GM18511 (cell line): ENCODE results near the gene HCN2.
"Not testable (repeated sequence)": the region's sequence is repeated elsewhere in the genome, so short reads cannot be mapped to it uniquely, and the experiment has no call there.

Experiments used
- ATAC-seq: cut with Tn5 transposase; IDR thresholded peaks from one replicate; pipeline ENCODE4 v1.9.1; 2021; ENCODE audit warnings: mild to moderate bottlenecking, moderate library complexity; ENCODE audit not compliant: unreplicated experiment

Gene HCN2

DNA sequence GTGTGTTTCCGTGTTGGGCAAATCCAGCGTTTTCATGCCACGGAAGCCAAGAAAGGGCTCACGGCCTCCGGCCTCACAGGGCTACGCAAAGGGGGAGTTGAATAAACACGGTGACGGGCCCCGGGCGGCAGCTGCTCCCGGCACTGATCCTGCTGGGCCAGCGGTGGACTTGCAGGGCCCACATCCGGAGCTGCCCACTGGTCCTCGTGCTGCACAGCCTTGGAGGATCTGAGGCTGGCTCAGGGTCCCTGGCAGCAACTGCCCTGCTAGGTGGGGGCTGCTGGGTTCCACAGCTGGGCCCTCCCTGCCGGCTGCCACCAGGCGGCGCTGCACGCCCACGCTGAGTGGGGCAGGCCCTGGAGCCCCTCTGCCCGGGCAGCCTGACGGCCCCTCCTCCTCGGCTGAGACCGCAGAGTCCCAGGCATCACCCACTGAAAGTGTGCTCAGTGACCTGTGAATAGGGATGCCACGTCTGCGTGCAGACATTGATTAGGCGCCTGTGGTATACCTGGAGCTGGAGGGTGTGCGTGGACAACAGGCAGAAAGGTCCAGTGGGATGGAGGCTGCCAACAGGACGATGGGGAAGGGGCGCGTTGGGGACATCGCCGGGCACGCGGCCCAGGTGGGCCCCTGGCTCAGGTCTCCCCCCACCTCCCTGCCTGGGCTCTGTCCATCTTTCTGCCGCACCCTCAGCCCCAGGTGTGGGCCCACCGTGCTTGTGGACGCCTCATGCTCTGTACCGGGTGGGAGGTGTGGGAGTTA is 5.3 kb upstream of the HCN2 start:
- no peak for ATAC-seq

DNA sequence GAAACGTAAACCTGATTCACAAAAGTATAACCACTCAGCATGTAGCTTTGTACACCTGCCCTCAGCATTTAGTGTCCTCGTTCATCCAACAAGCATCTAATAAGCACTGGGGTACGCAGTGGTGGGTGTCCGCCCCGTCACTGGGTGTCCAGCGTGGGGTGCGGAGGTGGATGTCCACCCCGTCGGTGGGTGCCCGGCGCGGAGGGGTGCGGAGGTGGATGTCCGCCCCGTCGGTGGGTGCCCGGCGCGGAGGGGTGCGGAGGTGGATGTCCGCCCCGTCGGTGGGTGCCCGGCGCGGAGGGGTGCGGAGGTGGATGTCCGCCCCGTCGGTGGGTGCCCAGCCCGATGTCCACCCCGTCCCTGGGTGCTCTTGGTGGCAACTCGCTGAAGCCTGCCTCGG is 4.5 kb upstream of the HCN2 start:
- not testable (repeated sequence) for ATAC-seq

DNA sequence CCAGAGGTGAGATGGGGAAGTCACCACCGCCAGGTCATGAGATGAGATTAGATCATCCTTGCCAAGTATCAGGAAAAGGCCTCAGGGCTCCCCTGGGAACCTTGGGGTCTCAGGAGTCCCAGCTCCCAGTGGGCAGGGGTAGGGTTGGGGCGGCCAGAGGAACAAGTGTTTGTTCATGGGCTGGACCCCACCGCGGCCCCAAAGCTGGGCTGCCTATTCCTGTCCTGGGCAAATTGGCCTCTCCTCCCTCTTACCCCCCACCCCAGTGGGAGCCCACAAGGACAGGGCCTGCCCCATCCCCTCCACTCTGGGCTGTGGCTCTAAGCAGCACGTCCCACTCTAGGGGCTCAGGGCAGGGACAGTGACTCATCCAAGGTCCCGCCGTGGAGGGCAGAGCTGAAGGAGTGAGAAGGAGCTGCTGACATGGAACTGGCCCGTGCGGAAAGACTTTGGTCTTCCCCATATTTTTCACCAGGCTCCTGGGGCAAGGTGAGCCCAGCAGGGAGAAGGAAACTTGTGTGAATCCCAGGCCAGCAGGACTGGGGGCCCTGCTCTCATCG is 4.0 kb upstream of the HCN2 start:
- no peak for ATAC-seq

DNA sequence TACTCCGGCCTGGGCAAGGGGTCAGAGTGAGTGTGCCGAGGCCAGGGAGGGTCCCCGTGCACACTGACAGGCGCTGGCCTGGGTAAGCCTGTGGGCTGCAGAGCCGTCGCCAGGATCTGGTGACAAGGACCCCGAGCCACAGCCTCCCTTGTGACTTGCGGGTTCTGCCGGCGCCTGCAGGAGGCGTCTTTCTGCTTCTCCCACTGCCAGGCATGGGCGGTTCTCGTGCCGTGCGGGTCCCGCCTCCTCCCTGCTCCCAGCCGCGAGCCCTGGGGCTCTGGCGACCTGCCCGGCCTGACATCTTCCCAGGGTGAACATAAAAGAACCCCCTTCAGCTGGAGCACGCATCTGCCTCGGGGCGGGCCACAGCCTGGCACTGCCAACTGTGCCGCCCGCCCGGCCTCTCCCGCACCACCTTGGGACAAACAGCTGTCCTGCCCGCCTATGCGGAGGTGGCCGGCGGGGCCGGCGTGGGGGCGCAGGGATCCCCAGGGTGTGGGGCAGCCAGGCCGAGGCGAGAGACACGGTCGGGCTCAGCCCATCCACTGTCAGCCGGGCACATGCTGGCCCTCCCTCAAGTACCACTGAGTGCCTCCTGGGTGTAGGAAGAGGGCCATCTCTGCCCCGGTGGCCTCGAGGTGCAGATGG is 1.5 kb upstream of the HCN2 start:
- no peak for ATAC-seq

DNA sequence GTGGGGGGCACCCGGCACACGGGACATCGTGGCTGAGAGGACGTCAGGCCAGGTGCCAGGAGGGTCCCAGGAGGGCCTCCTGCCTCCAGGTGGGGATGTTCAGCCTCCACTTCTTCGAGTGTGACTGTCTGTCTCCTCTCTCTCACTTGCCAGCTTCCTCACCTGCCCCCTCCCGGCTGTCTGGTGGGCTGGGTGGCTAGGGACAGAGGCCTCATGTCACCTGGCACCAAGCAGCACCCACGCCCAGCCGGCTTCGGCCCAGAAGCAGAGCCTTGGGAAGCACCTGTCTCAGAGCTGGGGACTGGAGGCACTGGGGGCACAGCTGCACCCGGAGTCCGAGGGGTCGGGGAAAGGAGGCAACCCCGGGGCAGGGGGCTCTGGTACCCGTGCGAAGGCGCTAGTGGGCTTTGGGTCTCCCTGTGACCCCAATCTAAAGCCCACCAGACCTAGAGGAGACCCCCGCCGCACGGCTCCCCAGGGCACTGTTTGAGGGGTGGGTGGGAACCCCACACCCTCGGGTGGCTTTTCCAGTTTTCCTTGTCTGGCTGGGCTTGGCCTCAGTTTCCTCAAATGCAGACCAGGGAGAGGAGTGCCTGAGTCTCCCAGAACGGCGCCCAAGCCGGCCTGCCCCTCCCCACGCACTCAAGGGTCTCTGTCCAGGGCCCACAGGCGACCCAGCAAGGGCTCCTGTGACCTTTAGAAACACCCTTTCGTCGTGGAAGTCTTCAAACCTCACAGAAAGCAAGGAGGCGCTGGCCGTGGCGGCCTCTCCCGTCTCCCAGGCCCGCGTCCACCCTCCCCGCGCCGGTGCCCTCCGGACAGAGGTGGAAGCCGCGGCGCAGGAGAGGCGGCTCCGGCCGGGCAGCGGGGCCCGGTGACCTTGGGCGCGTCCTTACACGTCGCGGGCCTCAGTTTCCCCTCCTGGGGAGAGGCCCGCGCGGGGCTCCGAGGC is 664 bp upstream of the HCN2 start:
- no peak for ATAC-seq

DNA sequence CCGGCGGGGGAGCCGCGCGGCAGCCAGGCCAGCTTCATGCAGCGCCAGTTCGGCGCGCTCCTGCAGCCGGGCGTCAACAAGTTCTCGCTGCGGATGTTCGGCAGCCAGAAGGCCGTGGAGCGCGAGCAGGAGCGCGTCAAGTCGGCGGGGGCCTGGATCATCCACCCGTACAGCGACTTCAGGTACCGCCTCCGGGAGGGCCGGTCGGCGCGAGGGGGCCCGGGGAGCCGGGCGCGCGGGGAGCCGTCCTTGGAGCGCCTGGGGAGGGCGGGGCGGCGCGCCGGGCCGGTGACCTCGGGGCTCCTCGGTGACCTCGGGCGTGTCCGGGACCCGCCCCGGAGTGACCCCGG is 690 bp downstream of the HCN2 start:
- ATAC-seq: no peak

DNA sequence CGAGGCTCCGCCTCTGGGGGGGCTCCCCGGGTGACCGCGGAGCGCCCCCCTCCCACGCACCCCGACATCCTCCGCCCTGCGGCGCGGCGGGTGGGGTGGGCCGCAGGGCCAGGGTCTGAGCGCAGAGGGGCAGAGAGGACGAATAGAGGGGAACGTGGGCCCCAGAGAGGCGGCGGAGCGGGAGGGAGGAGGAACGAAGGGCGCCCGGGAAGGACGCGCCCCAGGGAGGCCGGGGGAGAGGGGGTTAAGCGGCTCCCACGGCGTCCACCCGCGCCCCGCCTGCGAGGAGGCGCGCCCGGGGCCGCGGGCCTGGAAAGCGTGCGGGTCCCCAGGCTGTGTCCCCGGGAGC is 1.0 kb downstream of the HCN2 start:
- ATAC-seq: no peak

DNA sequence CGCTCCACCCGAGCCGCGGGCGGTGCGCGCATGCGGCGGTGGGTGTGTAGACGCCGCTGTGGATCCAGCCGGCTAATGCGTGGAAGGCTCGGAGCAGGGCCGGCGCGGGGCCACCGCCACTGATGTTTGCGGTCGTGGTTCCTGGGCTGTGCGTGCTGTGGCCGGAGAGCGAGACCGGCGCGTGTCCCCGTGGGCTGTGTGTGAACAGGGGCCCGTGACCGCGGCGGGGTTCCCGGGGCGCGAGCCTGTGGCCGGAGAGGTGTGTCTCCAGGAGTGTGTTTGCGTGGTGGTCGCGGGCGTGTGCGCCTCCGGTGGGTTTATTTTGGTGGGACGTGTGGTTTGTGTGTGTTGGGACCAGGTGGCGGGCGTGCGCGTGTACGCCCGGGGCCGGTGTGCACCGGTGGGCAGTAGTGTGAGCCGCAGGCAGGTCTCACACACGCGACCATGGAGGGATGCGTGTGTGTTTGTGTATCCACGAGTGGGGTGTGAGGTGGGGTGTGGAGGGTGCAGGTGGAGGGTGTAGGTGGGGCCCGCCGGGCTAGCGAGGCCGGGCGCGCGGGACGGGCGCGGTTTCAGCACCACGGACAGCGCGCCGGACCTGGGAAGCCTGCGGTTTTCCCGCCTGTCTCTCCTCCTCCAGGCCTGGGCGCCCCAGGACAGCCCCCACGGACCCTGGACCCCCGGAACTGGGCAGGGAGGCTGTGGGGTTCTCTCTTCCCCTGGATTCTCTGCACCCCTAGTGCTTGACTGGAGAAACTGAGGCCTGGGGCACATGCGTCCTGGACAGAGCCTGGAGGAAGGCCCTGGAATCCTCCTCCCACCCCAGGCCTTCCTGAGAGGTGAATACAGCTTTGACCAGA is 1.6 kb downstream of the HCN2 start:
- ATAC-seq: no peak

DNA sequence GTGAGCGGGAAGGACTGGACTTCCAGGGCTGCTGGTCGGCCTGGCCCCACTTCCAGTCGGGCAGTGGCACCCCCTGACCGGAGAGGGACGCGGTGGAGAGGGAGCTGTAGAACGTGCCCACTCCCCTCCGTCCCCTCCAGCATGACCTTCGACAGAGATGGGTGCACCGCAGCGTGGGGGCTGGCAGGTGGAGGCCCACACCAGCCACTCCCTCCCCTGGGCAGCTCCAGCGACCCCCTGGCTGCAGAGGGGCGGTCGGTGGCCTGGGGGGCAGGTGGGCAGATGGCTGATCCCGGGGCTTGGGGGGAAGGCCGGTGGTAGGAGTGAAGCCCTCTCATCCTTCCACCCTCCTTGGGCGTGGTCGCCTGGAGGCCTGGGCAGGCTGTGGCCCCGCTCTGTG is 2.4 kb downstream of the HCN2 start:
- no peak for ATAC-seq

DNA sequence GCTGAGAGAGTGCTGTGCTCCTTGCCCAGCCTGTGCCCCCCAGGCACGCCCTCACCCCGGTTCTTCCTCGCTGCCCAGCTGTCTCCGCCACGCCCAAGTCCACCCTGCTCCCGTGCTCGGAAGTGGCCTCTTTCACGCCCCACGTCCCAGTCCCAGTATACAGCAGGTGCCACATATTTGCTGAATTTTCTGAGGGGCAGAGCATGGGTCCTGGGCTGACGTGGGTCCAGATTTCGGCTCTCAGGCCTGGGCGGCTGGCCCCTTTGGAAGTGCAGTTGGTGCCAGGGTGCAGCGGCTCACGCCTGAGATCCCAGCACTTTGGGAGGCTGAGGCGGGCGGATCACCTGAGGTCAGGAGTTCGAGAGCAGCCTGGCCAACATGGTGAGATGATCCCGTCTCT is 3.4 kb downstream of the HCN2 start:
- no peak for ATAC-seq

DNA sequence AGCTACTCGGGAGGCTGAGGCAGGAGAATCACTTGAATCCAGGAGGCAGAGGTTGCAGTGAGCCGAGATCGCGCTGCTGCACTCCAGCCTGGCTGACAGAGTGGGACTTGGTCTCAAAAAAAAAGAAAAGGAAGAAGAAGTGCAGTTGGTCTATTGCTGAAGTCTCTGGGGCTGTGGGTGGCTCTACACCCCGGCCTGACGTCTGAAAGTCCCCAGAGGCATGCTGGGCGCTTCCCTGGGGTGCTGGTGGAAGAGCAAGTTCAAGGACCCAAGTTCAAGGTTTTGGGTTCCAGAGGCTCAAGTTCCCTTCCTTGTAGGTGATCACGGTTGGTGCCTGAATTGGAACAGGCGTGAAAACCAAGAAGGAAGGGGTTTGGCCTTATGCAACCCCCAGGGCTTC is 3.8 kb downstream of the HCN2 start:
- no peak for ATAC-seq

DNA sequence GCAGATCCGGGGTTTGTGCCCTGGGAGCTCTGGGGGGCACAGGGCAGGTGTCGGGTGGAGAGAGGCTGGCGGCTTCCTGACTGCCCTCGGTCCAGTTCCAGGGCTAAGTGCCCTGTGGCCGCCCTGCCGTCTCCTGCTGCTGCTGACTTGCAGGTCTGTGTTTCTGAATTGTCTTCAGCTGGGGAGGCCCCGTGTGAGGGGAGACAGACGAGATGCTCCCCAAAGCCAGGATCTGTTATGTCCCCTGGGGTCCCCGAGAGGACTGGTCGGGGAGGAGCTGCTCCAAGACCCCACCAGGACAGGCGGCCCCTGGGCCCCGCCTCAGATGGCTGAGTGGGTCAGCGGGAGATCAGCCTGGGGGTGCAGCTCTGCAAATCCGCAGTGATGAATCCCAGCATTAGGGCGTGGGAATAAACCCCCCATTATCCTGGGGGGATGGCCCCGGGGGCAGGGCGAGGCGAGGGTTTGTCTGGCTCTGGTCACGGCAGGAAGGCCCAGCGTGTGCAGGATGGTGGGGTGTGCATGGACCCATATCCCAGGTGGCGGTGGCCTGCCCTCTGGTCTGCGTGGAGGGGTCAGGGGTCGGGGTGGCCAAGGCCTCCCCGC is 4.7 kb downstream of the HCN2 start:
- ATAC-seq: no peak

DNA sequence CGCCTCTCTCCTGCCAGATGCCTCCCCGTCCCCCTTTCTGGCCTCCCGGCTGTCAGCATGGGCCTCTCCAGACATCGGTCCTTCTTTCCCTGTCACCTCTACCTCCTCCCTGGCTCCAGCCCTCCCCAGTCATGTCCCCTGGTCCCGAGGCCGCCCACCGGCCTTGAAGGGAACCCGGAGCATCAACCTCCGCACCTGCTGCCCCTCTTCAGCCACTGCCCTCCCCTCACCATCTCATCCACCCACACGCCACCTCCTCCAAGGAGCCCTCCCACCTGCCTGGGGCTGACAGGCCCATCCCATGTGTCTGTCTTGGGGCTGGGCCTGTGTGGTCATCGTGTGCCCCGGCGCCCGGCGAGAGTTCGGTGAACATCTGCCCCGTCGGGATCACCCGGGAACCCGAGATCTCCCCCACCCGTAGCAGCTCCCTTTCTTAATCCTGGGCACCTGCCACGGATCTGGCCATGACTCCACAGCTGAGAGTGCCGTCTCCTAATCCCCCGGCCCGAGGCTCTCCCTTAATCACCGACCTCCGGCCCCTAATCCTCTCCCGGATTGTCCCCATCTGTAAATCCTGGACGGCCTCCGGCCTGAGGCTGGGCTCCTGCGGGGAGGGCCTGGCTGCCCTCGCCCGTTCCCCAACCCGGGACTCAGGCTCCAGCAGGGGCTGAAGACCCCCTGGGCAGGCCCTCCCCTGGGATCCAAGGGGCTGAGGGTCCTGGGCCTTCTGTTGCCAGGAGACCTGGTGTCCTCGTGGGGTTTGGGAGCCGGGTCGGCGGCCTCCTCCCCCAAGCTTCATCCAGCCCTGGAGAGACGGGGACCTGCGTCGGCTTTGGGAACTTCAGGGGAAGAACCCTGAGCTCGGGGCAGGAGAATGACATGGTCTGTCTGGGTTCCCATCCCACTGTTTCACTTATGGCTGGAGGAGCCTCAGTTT is 5.9 kb downstream of the HCN2 start:
- no peak for ATAC-seq

DNA sequence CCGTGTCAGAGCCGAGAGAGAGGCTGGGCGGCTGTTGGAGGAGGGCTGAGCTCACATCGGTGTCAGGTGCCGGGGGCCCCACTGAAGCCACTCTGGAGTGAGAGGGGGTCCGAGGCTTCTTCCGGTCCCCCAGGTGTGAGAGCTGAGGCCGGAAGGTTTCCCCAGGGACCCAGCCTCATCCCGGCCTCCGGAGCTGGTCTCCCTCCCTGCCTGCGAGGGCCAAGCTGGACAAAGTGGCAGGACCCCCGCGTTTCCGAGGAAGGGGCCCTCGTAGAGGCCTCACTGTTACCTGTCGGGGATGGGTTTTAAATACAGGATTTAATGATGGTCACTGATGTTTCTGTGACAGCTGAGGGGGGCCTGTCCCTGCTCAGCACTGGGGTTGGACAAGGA is 6.6 kb downstream of the HCN2 start:
- no peak for ATAC-seq

DNA sequence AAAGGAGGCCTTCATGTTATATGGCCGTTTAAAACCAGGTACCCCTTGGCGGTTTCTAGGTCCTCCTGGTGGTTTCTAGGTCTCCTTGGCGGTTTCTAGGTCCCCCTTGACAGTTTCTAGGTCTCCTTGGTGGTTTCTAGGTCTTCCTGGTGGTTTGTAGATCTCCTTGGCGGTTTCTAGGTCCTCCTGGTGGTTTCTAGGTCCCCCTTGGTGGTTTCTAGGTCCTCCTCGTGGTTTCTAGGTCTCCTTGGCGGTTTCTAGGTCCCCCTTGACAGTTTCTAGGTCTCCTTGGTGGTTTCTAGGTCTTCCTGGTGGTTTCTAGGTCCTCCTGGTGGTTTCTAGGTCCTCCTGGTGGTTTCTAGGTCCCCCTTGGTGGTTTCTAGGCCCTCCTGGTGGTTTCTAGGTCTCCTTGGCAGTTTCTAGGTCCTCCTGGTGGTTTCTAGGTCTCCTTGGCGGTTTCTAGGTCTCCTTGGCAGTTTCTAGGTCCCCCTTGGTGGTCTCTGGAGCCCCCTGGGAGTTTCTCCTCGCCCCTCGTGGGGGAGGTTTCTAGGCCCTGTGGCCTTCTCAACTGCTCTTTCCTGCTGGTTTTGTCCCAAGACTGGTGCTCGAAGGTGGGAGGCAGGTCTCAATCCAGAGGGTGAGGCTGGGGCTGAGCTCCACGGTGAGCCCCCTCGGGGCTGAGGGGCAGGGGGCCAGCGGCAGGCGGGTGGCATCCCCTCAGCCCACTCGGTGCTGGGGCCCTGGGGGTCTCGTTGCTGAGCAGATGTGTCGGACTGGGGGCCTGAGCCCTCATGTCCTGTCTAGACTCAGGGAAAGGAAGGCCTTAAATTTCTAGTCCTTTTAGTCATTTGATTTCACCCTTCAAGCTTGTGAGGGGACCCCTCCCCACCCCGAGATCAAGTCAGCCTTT is 8.0 kb downstream of the HCN2 start:
- ATAC-seq: no peak

DNA sequence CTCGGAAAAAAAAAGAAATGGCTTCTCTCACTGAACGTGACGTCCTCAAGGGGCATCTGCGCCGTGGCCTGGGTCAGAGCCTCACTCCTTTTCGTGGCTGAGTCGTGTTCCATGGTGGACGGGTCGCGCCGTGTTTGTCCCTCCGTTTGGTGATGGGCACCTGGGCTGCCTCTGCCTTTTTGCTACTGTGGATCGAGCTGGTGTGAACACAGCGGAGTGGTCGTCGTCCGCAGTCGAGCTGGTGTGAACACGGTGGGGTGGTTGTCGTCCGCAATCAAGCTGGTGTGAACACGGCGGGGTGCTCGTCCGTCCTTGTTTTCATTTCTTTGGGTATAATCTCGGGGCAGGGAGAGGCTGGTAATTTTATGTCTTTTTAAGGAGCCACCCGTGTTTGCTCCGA is 11.6 kb downstream of the HCN2 start:
- ATAC-seq: no peak

DNA sequence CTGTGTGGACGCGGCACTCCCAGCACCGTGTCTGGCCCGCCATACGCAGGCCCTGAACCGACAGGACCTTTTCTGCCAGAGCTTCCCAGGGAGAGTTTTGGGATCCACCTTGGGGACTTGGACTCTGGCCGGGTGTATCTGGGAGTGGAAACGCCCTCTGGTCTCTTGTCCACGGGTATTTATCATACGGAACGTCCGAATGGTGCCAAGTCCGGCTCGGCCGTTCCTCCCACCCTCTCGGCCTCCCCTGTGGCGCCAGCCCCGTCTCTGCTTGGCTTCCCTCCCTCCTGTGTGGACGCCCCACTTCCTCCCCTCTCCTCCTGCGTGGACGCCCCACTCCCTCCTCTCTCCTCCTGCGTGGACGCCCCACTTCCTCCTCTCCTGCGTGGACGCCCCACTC is 12.1 kb downstream of the HCN2 start:
- ATAC-seq: no peak
